GM19193 (cell line): ENCODE data around the gene GIMAP7.

Experiments
- POLR2A ChIP-seq: IDR thresholded peaks from 4 replicates; pipeline ENCODE4 v1.6.1; 2011; ENCODE audit not compliant: insufficient read depth, insufficient read length; ENCODE audit errors: extremely low read depth

Gene GIMAP7

GRCh38 chr7:150503155-150503554, 11.5 kb upstream of the GIMAP7 start:
- TF ChIP-seq POLR2A, result no peak

GRCh38 chr7:150503581-150503980, 11.1 kb upstream of the GIMAP7 start:
- no peak for TF ChIP-seq POLR2A

- no peak for TF ChIP-seq POLR2A
Measured at GRCh38 chr7:150507947-150508602, 6.6 kb upstream of the GIMAP7 start.

- TF ChIP-seq POLR2A, result no peak
Measured at GRCh38 chr7:150511048-150511447, 3.6 kb upstream of the GIMAP7 start.

GRCh38 chr7:150513758-150514157, 914 bp upstream of the GIMAP7 start:
- TF ChIP-seq POLR2A, result no peak

- TF ChIP-seq POLR2A, result no peak
Measured at GRCh38 chr7:150515248-150516147, 826 bp downstream of the GIMAP7 start.

- TF ChIP-seq POLR2A, result no peak
Measured at GRCh38 chr7:150516956-150517745, 2.5 kb downstream of the GIMAP7 start.

GRCh38 chr7:150519310-150519709, 4.6 kb downstream of the GIMAP7 start:
- TF ChIP-seq POLR2A, result no peak

GRCh38 chr7:150520145-150520544, 5.5 kb downstream of the GIMAP7 start:
- no peak for TF ChIP-seq POLR2A

GRCh38 chr7:150524018-150524417, 9.3 kb downstream of the GIMAP7 start:
- TF ChIP-seq POLR2A, result no peak

- no peak for TF ChIP-seq POLR2A
Measured at GRCh38 chr7:150531704-150532103, 17.0 kb downstream of the GIMAP7 start.

- TF ChIP-seq POLR2A, result no peak
Measured at GRCh38 chr7:150538259-150538658, 23.6 kb downstream of the GIMAP7 start.

- no peak for TF ChIP-seq POLR2A
Measured at GRCh38 chr7:150553163-150553562, 38.5 kb downstream of the GIMAP7 start.

- TF ChIP-seq POLR2A, result no peak
Measured at GRCh38 chr7:150556521-150557138, 42.0 kb downstream of the GIMAP7 start.

GRCh38 chr7:150560486-150560885, 45.8 kb downstream of the GIMAP7 start:
- no peak for TF ChIP-seq POLR2A
